ENCODE results near the gene RAB30. TPM values are rescaled to one million over a fixed set of nuclear protein-coding genes. Genes with fewer than 3 reads are reported as not detected.

Gene RAB30
- total and polyA plus RNA-seq, 9 of the 15 experiments (the other 6 are each of a cell fraction or from before 2014, with no cell fraction given) = 0.29 to 1.3 (median 1.0) TPM

GRCh38 chr11:83088965-83089364 lies 17.3 kb upstream of the RAB30 start (continued):
- TF ChIP-seq HDAC6 (IDR thresholded peaks at IDR 0.05; ENCODE audit: low read depth, low read length) = no peak
- TF ChIP-seq SMAD1 (IDR thresholded peaks at IDR 0.05; ENCODE audit: low read depth, low read length, partially characterized antibody) = no peak
- TF ChIP-seq ARID1B (IDR thresholded peaks at IDR 0.05) = peak; percentile 89
- no peak for TF ChIP-seq ZBTB1 (CRISPR knock-in tag; IDR thresholded peaks at IDR 0.05; ENCODE audit: borderline replicate concordance, low read depth)
- TF ChIP-seq HNRNPUL1 (IDR thresholded peaks at IDR 0.05; ENCODE audit: low read length) = no peak
- TF ChIP-seq SMARCA4 (IDR thresholded peaks at IDR 0.05) = peak; percentile 69
- 0 out of 2 replicates have a peak, but pooled peaks have one; percentile 41 for TF ChIP-seq SUPT5H (IDR thresholded peaks at IDR 0.05)
- no peak for TF ChIP-seq NCOA1 (IDR thresholded peaks at IDR 0.05; ENCODE audit: low read depth)
- TF ChIP-seq MBD2 (IDR thresholded peaks at IDR 0.05; ENCODE audit: borderline replicate concordance, low read depth) = no peak
- no peak for TF ChIP-seq FOXK2 (conservative IDR thresholded peaks at IDR 0.05 in 1 of 2, IDR thresholded peaks at IDR 0.05 in 1 of 2; ENCODE audit: low read depth in 2 of 2)
- TF ChIP-seq CBX8 (IDR thresholded peaks at IDR 0.05; ENCODE audit: borderline replicate concordance, extremely low read depth, low read depth, low read length, poor library complexity, severe bottlenecking) = no peak
- no peak for TF ChIP-seq AFF1 (IDR thresholded peaks at IDR 0.05; ENCODE audit: low read depth in 1 of 2, partially characterized antibody in 2 of 2)
- no peak for TF ChIP-seq LCOR (CRISPR knock-in tag; IDR thresholded peaks at IDR 0.05)
- TF ChIP-seq MAZ (CRISPR knock-in tag; conservative IDR thresholded peaks at IDR 0.05 in 1 of 2, IDR thresholded peaks at IDR 0.05 in 1 of 2) = no peak
- peak; percentile 73 for TF ChIP-seq HDAC2 (IDR thresholded peaks at IDR 0.05)
- no peak for TF ChIP-seq PURB (CRISPR knock-in tag; IDR thresholded peaks at IDR 0.05; ENCODE audit: low read depth)
- no peak for TF ChIP-seq THRAP3 (IDR thresholded peaks at IDR 0.05; ENCODE audit: borderline replicate concordance)
- TF ChIP-seq CTCFL (IDR thresholded peaks at IDR 0.05; ENCODE audit: borderline replicate concordance, insufficient read depth, low read depth, low read length, poor library complexity, severe bottlenecking) = no peak
- TF ChIP-seq ZNF12 (CRISPR knock-in tag; IDR thresholded peaks at IDR 0.05) = no peak
- TF ChIP-seq NFIC (IDR thresholded peaks at IDR 0.05) = peak; percentile 58
